ENCODE measurements around the gene CASZ1. TPM values are rescaled to one million over a fixed set of nuclear protein-coding genes. Genes with fewer than 3 reads are reported as not detected.
A peak's percentile ranks its signal among the peaks of the same experiment; 100 is the strongest.

CASZ1 gene
- total RNA-seq, 1 experiment from 2014 or later, result 3.9 TPM

DNA sequence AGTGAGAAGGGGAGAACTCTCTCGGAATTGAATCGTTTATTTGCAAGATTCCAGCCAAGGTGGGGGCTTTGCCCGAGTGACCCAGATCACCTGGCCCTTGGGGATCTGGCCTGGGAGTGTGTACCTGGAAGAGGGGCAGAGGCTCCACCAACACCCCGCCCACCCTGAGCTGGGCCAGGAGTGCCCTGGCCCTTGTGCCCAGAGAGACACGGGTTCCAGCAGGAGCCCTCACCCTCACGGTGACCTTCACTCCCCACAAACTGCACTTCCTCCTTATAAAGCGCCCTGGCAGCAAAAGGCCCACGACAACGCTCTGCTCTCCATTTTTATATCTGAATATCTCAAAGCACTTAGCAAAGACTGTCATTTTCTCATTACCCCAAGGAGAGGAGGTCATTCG is 16.6 kb downstream of the CASZ1 start:
- Histone ChIP-seq H4K8ac (replicated peaks; ENCODE audit: insufficient read length, low read depth, low read length) (no peak overlapping the region), H2BK12ac (ENCODE audit: insufficient read length, low read depth, low read length) (no peak overlapping the region), H3K4ac (ENCODE audit: low read depth, low read length) (no peak overlapping the region), H2BK120ac (ENCODE audit: low read depth, low read length, poor library complexity, severe bottlenecking) (no peak overlapping the region), H3K56ac (ENCODE audit: insufficient read length, low read depth, low read length) (no peak overlapping the region), H3T11ph (ENCODE audit: low read length) (no peak overlapping the region), H3K9ac (ENCODE audit: extremely low read depth, insufficient read length, low read length) (no peak overlapping the region), H3K9me3 (ENCODE audit: control insufficient read depth, low read depth, low read length) (no peaks in the 10 kb centered on the region), H3K27me3 (ENCODE audit: insufficient read depth, low read length) (no peaks in the 10 kb centered on the region), H4K5ac (ENCODE audit: insufficient read length, low read depth, low read length) (no peak overlapping the region), H2AFZ (ENCODE audit: low read length) (no peak overlapping the region), H4K91ac (ENCODE audit: insufficient read length, low read depth, low read length) (no peak overlapping the region), H4K20me1 (ENCODE audit: control insufficient read depth, insufficient read depth, insufficient read length) (no peaks in the 10 kb centered on the region), H3K23ac (ENCODE audit: insufficient read length, low read depth, low read length) (no peak overlapping the region), H2BK15ac (ENCODE audit: low read depth, low read length) (no peak overlapping the region), H2BK5ac (ENCODE audit: insufficient read length, low read length) (no peak overlapping the region), H3K4me1 (ENCODE audit: insufficient read depth, low read length) (no peaks in the 10 kb centered on the region), H3K4me2 (ENCODE audit: insufficient read depth, insufficient read length, low read length) (no peak overlapping the region), H2BK20ac (ENCODE audit: low read depth, low read length, poor library complexity, severe bottlenecking) (no peak overlapping the region), H3K79me2 (ENCODE audit: insufficient read depth, low read length) (no peaks in the 10 kb centered on the region), H3K23me2 (ENCODE audit: insufficient read length, low read depth, low read length, poor library complexity, severe bottlenecking) (no peaks in the 10 kb centered on the region), H3K14ac (ENCODE audit: insufficient read depth, low read length) (no peak overlapping the region), H3K79me1 (ENCODE audit: insufficient read depth, low read depth, low read length, poor library complexity, severe bottlenecking) (no peaks in the 10 kb centered on the region), H3K18ac (ENCODE audit: insufficient read length, low read depth, low read length) (no peak overlapping the region), H3K27ac (ENCODE audit: insufficient read length, low read depth, low read length) (no peak overlapping the region), H2AK5ac (ENCODE audit: insufficient read length, low read length) (no peak overlapping the region)
- Mint-ChIP-seq H3K4me3 (no peak overlapping the region), H3K27ac (peak overlapping the region in 1 of 3 experiments; percentile 32; a peak in 2 of 7 replicates), H3K9me3 (no peaks in the 10 kb centered on the region), H3K4me1 (peaks cover 2 to 6% of the 10 kb centered on the region in 2 experiments; a peak in 1 of 4 replicates), H3K27me3 (ENCODE audit: low read depth) (peaks cover 3% of the 10 kb centered on the region; the same call in 1 of the 2 replicates), H3K36me3 (ENCODE audit: insufficient read depth in 1 of 3, low read depth in 3 of 3) (no peaks in the 10 kb centered on the region)
- no CpG with 5 or more reads among the region's 10 CpGs for WGBS (ENCODE audit: extremely low coverage, insufficient read length, low lambda C conversion rate)
- DNase-seq, result no peak
- TF ChIP-seq, protein P1, sequence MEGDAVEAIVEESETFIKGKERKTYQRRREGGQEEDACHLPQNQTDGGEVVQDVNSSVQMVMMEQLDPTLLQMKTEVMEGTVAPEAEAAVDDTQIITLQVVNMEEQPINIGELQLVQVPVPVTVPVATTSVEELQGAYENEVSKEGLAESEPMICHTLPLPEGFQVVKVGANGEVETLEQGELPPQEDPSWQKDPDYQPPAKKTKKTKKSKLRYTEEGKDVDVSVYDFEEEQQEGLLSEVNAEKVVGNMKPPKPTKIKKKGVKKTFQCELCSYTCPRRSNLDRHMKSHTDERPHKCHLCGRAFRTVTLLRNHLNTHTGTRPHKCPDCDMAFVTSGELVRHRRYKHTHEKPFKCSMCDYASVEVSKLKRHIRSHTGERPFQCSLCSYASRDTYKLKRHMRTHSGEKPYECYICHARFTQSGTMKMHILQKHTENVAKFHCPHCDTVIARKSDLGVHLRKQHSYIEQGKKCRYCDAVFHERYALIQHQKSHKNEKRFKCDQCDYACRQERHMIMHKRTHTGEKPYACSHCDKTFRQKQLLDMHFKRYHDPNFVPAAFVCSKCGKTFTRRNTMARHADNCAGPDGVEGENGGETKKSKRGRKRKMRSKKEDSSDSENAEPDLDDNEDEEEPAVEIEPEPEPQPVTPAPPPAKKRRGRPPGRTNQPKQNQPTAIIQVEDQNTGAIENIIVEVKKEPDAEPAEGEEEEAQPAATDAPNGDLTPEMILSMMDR (conservative IDR thresholded peaks at IDR 0.05), result no peak

Data from H9 (cell line).